KOPT-K1 (cell line): Measurements from ENCODE around the gene TERF2IP.

ENCODE experiments used
- H3K27ac ChIP-seq: fragments of 200-600 bp; sonication (generic); 2 replicates; pipeline ENCODE4 v1.5.1; 2016; ENCODE audit warnings: antibody characterized with exemption, mild to moderate bottlenecking, low read depth, low read length; ENCODE audit not compliant: poor library complexity, severe bottlenecking
- H3K36me3 ChIP-seq: fragments of 200-600 bp; sonication (generic); 2 replicates; pipeline ENCODE4 v1.5.1; 2017; ENCODE audit warnings: antibody characterized with exemption, mild to moderate bottlenecking, low read length, moderate library complexity; ENCODE audit not compliant: insufficient read depth
- H3K9me3 ChIP-seq: fragments of 200-600 bp; sonication (generic); 2 replicates; pipeline ENCODE4 v1.5.1; 2017; ENCODE audit warnings: antibody characterized with exemption, low read length, mild to moderate bottlenecking; ENCODE audit not compliant: insufficient read depth, poor library complexity, severe bottlenecking

TERF2IP gene, protein sequence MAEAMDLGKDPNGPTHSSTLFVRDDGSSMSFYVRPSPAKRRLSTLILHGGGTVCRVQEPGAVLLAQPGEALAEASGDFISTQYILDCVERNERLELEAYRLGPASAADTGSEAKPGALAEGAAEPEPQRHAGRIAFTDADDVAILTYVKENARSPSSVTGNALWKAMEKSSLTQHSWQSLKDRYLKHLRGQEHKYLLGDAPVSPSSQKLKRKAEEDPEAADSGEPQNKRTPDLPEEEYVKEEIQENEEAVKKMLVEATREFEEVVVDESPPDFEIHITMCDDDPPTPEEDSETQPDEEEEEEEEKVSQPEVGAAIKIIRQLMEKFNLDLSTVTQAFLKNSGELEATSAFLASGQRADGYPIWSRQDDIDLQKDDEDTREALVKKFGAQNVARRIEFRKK

DNA sequence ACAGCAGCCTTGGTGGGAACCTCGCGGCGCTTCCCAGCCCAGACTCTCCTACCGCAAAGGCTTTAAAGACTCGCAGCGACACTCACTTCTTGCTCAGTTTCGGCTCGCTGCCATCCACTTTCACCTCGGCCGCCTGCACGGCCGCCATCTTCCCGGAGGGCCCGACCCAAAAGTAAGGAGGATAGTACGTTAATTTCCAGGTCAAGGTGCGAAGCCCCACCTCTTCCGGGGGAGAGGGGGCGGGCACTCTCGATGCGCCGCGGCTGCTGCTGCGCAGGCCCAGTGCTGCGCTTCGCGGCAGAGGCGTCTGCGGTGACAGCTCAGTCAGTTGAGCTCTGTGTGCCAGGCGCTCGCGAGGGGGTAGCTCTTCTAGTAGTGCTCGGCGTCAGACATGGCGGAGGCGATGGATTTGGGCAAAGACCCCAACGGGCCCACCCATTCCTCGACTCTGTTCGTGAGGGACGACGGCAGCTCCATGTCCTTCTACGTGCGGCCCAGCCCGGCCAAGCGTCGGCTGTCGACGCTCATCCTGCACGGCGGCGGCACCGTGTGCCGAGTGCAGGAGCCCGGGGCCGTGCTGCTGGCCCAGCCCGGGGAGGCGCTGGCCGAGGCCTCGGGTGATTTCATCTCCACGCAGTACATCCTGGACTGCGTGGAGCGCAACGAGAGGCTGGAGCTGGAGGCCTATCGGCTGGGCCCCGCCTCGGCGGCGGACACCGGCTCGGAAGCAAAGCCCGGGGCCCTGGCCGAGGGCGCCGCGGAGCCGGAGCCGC lies at the start of gene TERF2IP, which contains the start of gene KARS1:
TSS of gene TERF2IP (plus strand) at position 282 of the 773 bp plus-strand sequence. CDS start at position 392, 110 bp downstream.
TSS of gene KARS1 (minus strand) at position 174 of the 773 bp plus-strand sequence. CDS start at position 148, 26 bp downstream.
- H3K36me3 ChIP-seq: peaks cover 45% of the 10 kb centered on the region
- peak within 1 kb of the TSS; percentile 89 for H3K27ac ChIP-seq
- H3K9me3 ChIP-seq: no peaks in the 10 kb centered on the region

DNA sequence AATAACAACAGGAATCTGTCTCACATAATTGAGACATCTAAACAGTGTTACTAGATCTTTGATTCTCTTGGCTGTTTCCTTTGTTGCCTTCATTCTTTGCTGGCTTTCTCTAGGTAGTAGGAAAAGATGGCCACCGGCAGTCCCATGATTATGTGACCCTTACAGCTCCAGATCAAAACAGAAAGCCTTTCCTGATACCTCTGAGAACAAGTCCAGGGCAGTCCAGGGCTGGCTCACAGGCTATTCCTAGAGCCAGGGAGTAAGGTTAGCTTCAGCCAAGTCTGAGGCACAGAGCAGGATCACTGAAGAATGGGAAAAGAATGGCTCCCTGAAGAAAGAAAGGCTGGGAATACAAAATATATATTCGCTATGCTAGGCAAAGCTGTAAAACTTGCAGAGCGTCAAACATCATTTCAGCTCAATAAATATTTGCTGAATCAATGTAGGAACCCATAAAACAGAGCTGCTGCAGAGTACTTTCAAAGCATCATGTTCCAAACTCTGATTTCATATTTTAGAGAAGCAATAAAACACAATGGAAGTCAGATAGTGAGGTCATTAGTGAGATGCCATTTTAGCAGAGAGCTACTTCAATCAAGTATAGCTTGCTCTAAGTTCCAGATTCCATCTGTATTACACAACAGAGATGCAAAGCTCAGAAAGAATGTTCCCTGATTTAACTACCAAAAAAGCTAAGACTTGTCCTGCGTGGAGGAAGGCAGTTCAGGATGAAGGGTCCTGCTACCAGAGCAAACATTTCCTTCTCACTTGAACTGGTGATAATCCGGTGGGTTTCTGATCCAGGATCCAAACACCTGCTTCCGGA lies 47.9 kb upstream of the TERF2IP start:
- Histone ChIP-seq H3K36me3 (peaks cover 75% of the 10 kb centered on the region), H3K9me3 (peaks cover 14% of the 10 kb centered on the region), H3K27ac (no peak overlapping the region)

DNA sequence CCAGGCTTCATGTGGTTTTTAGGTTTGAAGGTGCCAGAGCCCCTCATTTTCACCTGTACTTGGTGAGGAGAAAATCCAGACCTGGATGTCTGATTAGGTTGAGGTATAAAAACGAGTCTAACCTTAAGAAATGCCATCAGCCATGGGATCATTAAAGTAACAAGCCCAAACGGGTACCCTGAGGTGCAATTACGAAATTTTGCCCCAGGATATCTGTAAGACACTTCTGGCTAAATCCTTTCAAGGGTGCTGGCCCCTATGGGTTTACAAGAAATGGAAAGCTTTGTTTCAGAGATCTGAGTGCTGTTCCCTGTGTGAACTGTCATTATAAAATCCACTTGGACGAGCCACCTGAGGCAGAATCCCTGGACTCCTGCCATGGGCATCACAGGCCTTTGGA lies 44.3 kb upstream of the TERF2IP start:
- Histone ChIP-seq H3K36me3 (peaks cover 80% of the 10 kb centered on the region), H3K9me3 (peaks cover 14% of the 10 kb centered on the region), H3K27ac (no peak overlapping the region)

DNA sequence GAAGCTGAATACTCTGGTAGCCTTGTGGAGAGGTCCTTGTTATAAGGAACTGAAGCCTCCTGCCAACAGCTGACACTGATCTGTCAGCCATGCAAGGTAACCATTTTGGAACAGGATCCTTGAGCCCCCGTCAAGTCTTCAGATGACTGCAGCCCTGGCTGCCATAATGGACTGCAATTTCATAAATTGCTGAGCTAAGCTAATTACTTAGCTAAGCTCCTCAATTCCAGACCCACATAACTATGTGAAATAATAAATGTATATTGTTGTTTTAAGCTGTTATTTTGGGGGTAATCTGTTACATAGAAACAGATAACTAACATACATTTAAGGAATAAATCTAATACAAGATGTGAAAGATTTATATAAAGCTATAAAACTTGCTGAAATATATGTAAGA lies 41.1 kb upstream of the TERF2IP start:
- Histone ChIP-seq H3K9me3 (peaks cover 14% of the 10 kb centered on the region), H3K36me3 (peaks cover 83% of the 10 kb centered on the region), H3K27ac (no peak overlapping the region)

DNA sequence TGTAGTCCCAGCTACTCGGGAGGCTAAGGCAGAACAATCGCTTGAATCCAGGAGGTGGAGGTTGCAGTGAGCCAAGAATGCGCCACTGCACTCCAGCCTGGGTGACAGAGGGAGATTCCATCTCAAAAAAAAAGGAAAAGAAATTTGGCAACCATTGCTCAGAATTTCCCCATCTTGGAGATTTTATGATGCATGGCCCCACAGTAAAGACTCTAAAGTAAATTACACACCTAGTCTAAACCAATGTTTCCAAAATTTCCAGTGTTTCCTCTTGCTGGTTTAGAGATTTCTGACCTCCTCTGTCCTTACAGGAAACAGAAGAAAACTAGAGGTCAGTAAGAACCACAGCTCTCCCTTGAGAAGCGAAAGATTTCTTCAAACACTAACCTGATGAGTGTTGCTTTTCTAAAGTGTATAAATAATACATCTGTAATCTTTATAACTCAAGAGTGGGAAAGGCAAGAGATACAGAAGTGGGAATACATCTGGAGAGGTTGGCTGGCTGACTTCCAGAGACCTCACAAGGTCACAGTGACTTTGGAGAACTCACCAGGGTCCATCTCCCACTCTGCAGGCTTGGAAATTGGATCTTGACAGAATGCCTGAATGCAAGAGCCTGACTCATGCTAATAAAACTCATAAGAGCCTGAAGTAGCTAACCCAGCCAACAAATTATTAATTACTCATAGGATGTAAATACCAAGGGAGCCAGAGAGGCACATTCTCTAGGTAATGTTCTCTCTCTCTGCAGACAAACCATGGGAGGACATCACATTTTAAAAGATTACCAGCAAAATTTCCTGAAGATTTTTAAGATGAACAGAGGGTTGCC lies 33.3 kb upstream of the TERF2IP start:
- no peaks in the 10 kb centered on the region for H3K9me3 ChIP-seq
- H3K36me3 ChIP-seq: peaks cover 100% of the 10 kb centered on the region
- no peak overlapping the region for H3K27ac ChIP-seq

DNA sequence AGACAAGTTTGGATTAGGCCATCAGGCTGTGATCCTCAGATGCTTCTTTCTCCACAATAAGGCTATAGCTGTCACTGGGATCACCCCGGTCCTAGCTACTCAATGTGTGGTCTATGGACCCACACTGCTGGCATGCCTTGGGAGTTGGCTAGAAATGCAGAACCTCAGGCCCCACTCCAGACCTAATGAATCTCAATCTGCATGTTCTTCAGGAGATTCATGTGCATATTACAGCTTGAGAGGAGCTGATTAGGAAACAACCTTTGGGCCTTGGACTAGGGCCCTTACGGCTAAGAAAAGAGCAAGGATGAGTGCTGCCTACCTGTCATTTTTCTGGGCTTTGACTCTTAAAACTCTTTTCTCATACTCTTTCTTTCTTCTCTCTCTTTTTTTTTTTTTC lies 32.0 kb upstream of the TERF2IP start:
- Histone ChIP-seq H3K27ac (no peak overlapping the region), H3K9me3 (no peaks in the 10 kb centered on the region), H3K36me3 (peaks cover 100% of the 10 kb centered on the region)

DNA sequence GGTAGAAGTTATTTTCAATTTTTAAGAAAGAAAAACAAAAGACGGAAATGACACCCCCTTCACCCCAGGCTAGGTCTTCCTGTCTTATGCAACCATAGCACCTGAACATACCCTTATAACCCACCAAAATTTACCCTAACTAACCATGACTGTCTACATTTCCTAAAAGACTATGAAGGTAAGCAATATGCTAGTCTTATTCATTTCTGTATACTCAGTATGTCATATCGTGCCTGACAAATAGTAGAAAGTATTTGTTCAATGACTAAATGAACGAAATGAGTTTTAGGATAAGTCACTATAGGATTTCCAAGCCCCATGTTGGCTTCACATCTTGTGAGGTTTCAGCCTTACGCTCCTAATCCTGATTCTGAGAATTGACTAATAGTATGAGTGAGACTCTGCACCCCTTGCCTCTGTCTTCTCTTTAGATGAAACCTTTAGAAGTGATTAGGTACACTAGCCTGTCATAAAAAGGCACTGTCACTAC lies 31.0 kb upstream of the TERF2IP start:
- Histone ChIP-seq H3K27ac (no peak overlapping the region), H3K36me3 (peaks cover 92% of the 10 kb centered on the region), H3K9me3 (no peaks in the 10 kb centered on the region)

DNA sequence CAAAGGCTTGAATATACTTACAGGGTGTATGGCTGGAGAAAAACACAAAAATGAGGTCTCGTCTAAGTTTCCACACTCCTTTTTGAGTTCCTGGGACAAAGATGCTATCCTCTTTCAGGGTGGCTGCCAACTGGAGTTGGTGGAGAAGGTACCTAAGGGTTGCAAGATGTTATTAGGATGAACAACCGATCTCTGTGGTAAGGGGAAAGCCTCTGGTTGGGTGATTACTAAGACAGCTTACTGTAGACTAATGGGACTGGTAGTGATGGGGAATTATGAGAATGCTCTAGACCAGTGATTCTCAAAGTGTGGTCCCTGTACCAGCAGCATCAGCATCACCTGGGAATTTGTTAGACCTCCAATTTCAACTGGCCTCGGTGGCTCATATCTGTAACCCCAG lies 30.5 kb upstream of the TERF2IP start:
- Histone ChIP-seq H3K27ac (no peak overlapping the region), H3K9me3 (no peaks in the 10 kb centered on the region), H3K36me3 (peaks cover 86% of the 10 kb centered on the region)

DNA sequence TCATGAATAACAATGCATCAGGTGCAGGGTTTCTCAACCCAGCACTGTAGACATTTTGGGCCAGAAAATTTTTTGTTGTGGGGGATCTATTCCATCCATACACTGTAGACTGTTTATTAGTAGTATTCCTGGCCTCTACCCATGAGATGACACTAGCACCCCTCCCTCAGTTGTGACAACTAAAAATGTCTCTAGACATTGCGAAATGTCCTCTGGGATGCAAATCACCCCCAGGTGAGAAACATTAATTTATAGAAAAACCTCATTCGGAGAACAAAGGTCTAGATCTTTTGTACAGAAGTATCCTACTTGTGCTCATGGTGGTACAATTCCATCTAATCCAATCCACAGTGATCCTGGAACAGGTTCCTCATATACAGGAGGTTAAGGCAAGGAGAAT lies 28.8 kb upstream of the TERF2IP start:
- Histone ChIP-seq H3K27ac (no peak overlapping the region), H3K9me3 (no peaks in the 10 kb centered on the region), H3K36me3 (peaks cover 70% of the 10 kb centered on the region)

DNA sequence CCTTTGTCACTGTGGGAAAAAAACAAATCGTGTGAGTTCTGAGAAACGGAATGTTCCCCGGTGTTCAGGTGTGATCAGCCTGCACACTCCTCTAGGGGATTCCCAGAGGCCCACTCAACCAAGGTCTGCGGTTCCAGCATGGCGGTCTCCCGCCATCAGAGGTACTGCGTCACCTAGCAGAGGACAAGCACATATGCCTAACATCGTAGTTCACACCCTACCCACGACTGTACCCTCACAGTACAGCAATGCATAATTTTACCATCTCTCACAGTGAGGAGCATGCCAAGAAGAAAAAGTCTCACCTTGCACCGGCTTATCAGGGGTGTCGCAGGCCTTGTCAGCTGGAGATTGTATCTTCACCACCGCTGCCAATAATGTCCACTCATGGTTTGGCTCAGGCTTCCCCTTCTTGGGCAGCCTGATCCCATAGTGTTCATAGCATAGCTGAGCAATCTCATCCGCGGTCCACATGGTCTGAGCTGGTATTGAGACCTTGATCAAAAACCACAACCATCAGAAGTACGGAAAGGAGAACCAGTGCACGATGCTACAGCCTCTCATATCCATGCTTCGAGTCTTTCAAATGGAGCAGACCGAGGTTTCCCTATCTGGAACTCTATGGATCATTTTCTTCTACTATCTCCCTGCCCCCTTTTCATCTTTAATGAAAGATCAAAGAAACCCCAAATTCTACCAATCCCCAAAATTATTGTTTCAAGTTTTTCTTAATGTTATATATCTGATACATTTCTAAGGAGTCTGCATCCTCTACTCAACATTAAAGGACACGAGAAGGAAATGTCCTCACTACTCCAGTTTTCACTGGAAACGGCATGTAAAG lies 27.0 kb upstream of the TERF2IP start:
- Histone ChIP-seq H3K9me3 (no peaks in the 10 kb centered on the region), H3K36me3 (peaks cover 64% of the 10 kb centered on the region), H3K27ac (no peak overlapping the region)

DNA sequence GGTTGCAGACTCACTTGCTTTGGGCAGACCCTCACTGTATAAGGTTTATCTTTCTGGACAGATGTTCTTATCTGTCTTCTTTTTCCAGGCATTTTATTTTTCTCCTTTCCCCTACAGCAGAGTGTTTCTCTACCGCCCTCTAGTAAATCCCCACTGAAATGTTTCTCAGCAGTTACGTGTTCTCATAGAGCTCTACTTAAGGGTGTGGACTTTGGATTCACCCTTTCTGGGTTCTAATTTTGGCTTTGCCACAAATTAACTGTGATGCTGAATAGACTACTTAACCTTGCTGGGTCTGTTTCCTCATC lies 26.4 kb upstream of the TERF2IP start:
- Histone ChIP-seq H3K27ac (no peak overlapping the region), H3K9me3 (no peaks in the 10 kb centered on the region), H3K36me3 (peaks cover 64% of the 10 kb centered on the region)

DNA sequence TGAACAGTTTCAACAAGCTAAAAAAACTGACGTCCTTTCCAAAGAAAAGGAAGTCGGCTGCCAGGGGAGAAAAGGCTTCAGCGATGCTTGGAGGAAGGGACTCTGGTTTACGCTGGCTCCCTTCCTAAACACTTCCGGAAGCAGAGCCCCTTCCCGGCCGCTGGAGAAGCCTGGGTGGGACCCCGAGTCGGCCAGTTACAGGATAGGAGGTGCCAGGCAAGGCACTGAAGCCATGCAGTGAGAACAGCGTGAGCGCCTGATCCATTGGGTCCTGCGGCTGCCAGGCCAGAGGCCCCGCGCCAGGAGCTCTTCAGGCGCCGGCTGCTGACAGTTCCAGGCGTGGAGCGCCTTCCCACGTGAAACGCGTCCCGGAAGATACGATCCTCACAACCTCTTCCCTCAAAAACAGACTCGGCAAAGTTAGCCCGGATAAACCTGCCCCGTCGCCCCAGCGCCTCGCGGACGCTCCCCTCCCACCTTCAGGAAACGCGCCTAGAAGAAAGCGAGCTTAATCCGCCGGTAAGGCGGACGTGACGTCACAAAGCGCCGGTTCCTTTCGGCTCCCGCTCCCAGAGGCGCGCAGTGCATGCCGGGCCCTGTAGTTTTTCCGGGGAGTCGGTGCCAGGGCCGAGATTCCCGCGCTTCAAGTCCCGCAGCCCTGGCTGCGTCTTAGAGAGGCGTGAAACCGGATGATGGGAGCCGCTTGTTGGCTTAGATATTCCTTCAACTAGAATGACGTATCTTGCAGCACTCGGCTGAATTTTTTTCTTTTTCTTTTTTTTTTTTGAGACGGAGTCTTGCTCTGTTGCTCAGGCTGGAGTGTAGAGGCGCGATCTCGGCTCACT lies 24.6 kb upstream of the TERF2IP start, which contains the start of gene ADAT1:
TSS of gene ADAT1 (minus strand) at position 521 of the 845 bp plus-strand sequence. CDS start 2,482 bp downstream, outside the sequence.
- Histone ChIP-seq H3K9me3 (no peaks in the 10 kb centered on the region), H3K36me3 (peaks cover 64% of the 10 kb centered on the region), H3K27ac (peak within 1 kb of the TSS; percentile 90)

DNA sequence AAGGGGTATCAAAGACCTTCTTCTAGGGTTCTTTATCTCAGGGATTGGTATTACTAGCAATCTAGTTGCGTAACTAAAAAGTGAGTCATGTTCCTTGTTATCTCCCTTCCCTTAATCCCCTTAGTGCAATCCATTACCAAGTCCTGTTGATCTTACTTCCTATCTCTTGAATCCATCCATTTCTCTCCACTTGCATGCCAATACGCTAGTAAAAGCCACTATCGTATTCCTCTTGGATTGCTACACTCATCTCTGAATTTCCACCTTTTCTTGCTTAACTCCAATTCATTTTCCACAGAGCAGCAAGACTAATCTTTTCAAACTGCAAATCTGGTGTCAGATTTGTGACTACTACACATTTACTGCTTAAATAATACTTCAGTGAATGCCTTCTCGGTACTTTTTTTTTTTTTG lies 22.6 kb upstream of the TERF2IP start:
- H3K9me3 ChIP-seq: no peaks in the 10 kb centered on the region
- peaks cover 64% of the 10 kb centered on the region for H3K36me3 ChIP-seq
- H3K27ac ChIP-seq: no peak overlapping the region
